Measurements from ENCODE around the gene PPHLN1.
"Not testable (repeated sequence)": the region's sequence is repeated elsewhere in the genome, so short reads cannot be mapped to it uniquely, and the experiment has no call there.

The PPHLN1 gene

GRCh38 chr12:42373669-42374068 lies 47.7 kb downstream of the PPHLN1 start:
- DNase-seq = no peak

GRCh38 chr12:42380733-42381132 lies 54.8 kb downstream of the PPHLN1 start:
- DNase-seq = no peak

- DNase-seq = no peak
These were observed 56.2 kb downstream of the PPHLN1 start for GRCh38 chr12:42382013-42382696.

- DNase-seq = no peak
These were observed 59.4 kb downstream of the PPHLN1 start for GRCh38 chr12:42385326-42385841.

- no peak for DNase-seq
These were observed 60.3 kb downstream of the PPHLN1 start for GRCh38 chr12:42386308-42386707.

GRCh38 chr12:42388086-42388485 lies 62.1 kb downstream of the PPHLN1 start:
- DNase-seq = not testable (repeated sequence)

DNA sequence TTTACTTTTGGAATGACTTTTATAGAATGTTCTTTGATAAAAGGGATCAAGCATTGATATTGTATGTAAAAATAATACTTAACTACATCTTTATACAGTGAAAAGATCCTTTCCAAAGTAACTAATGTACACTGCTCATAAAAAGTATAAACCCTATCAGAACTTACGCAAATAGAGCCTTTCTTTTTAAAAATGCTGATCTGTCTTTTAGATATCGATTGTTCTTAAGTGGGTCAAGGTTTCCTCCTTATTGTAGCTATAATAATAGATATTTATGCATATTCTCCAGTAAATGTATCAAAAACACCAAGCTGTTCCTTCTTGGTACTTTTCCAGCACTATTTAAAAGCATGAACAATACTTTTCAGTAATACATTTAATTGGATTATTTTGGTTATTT lies 68.5 kb downstream of the PPHLN1 start:
- no peak for DNase-seq

GRCh38 chr12:42396473-42397259 lies 70.7 kb downstream of the PPHLN1 start:
- no peak for DNase-seq

- DNase-seq = no peak
These were observed 76.9 kb downstream of the PPHLN1 start for GRCh38 chr12:42402821-42403411.

GRCh38 chr12:42407306-42407705 lies 81.3 kb downstream of the PPHLN1 start:
- DNase-seq = no peak

GRCh38 chr12:42409471-42409870 lies 83.5 kb downstream of the PPHLN1 start:
- no peak for DNase-seq

DNA sequence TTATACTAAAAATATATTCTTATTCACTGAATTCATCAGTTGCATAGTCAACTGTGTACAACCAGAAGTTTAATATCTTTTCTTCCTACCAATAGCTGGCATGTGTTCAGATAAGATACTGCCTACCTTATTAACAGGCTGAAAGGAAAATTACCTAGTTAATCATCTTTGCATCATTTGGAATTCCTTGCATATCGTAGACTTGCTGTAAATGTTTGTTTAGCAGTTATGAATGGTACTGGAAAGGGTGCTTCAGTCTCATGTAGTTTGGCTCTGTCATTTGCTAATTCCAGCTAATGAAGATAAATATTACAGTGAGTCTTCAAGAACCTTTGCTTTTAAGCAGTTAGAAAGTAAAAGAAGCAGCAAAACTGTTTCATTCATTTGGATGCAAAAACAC lies 84.4 kb downstream of the PPHLN1 start:
- no peak for DNase-seq

GRCh38 chr12:42420395-42420794 lies 94.4 kb downstream of the PPHLN1 start:
- no peak for DNase-seq

- no peak for DNase-seq
These were observed 96.1 kb downstream of the PPHLN1 start for GRCh38 chr12:42421844-42422779.

DNA sequence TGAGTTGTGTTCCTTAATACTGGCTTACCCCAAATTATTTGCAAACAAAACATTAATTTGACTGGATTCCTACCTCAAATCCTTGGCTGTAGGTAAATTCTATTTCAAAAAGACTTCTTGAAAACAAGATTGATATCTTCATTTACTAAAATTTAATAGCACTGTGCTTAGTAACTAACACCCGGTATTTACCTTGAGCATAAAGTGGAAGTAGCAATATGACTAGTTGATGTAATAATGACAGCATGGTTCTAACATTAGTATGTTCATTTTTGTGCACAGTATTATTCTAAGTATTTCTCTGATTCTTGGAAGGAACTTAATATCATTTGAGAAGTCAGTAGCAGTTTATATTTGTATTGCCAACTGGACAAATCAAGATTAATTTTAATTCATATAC lies 96.8 kb downstream of the PPHLN1 start:
- no peak for DNase-seq

- no peak for DNase-seq
These were observed 100.8 kb downstream of the PPHLN1 start for GRCh38 chr12:42426746-42427145.

DNA sequence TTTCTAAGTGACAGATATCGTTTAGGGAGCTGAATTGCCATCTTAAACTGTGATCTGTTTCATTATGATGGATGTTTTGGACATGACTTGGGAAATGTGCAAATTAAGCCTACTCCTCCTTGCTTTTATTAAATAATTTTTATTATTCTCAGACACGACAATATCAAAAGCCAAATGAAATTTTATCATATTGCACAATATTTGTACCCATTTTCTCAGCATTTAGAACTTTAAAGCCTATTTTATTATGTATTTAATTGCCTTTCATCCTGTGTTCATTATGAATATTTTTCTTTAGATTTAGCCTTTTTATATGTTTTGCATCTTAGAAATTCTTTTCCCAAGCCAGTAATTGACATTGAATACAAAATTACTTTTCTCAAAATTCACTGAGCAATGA lies 102.9 kb downstream of the PPHLN1 start:
- DNase-seq = no peak

DNA sequence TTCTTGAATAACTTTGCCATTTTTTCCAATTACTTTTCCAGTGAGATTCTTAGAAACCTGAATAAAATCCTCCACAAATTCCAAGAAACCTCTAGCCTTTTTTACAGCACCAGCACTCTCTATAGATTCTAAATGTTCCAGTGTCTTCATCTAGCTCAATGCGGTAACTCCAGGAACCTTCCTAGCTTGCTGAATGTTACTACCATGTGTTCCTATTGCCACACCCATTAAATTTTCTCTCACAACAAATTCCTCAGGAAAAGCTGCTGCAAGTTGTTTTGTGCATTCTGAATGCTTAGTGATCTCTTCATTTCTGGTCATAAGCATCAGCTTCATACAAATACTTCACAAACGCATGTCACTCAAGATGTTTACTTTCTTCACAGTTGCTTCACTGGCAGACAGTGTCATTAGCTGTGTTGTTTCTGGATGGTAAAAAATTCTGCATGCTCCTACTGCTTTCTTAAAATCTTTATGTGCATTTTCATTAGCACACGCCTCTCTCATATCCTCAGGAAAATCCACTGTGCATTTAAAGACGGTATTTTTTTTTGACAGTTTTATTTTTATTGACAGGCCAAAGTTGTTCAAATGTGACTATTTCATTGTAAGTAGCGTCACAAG lies 106.7 kb downstream of the PPHLN1 start:
- no peak for DNase-seq

DNA sequence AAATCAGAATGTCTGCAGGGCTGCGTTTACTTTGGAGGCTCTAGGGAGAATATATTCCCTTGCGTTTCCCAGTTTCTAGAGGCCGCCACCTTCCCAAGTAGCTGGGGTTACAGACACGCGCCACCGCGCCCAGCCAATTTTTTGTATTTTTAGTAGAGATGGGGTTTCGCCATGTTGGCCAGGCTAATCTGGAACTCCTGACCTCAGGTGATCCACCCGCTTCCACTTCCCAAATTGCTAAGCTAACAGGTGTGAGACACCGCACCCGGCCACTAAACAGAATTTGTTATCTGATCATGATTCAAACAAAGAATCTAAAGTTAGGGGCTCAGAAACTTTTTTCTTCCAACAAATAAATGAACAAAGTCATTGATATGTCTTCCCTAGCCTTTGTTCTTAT lies 114.6 kb downstream of the PPHLN1 start:
- no peak for DNase-seq

DNA sequence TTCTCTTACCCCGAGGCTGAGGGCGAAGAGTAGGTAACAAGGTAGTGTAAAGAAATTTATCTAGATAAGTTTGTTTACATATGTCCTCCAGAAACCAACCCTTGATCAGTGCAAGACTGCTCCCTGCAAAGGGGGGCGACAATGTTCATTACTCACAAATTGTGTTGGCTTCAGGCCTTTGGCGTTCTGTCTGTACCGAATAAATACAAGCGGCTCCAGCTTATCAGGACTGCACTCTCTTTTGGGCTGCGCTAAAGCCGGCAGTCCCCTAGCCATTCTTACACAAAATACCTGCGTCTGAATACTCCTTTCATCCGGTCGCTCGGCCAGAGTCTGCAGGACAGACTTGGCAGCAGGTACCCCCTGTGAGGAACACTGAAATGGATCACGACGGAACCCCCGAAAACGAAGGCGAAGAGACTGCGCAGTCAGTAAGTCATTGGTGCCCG lies 116.4 kb downstream of the PPHLN1 start:
- DNase-seq = no peak

DNA sequence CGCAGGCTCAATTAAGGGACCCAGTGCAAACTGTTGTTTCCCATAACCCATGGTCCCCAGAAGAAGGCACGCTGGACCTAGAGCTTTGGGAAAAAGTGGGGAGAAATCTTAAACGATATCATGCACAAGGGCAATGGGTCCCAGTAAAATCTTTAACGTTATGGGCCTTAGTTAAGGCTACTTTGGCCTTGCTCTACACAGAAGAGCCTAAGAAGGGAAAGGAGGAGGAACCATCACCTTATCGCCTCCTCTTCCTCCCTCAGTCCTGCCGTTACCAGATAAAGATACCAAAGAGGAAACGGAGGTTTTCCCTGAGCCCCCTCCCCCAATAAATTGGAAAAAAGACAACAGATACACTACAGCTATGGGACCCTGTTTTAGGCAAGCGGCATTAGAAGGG lies 116.9 kb downstream of the PPHLN1 start:
- no peak for DNase-seq

All from activated gamma-delta T cell treated with Interleukin-2 at 50 U/mL for 16 hours (primary cell).